D341Med (cell line): ENCODE measurements around the gene GFI1B.
"Not testable (repeated sequence)": the region's sequence is repeated elsewhere in the genome, so short reads cannot be mapped to it uniquely, and the experiment has no call there.

Experiments
- DNase-seq: peaks from one replicate; pipeline ENCODE4 v3.0.0; 2012; ENCODE audit warnings: low spot score

GFI1B gene

DNA sequence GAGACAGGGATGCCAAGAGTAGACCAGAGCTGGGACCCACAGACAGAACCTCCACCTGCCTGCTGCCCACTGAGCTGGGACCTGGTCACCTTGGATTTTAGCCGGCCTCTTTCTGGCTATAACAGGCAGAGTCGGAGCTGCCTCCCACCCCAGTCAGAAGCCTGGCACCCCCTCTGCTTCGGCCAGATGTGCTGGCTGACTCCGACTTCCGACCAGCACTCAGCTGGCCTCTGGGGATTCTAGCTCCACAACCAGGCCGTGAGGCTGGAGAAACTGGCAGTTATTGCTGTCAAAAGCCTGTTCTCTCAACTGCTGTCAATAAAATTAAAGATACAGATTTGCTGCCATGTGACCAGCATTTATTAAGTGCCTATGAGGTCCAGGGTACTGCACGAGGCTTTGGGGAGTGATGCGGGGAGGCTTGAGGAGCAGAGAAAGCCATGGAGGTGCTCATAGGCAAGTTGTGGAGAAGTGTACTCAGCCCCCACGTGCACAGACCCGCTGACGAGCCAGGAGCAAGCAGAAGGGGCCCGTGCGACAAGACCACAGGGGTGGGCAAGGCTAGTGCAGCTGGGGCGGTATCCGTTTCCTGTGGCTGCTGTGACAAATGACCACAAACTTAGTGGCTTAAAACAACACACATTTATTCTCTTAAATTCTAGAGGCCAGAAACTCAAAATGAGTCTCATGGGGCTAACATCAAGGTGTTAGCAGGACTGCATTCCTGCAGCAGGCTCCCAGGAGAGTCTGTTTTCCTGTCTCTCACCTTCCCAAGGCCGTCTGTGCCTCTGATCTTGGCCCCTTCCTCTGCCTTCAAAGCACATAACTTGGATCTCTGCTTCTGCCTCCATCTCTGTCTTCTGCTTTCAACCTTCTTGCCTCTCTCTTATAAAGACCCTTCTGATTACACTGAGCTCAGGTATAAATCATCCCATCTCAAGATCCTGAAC lies 13.1 kb downstream of the GFI1B start:
- DNase-seq, result no peak

DNA sequence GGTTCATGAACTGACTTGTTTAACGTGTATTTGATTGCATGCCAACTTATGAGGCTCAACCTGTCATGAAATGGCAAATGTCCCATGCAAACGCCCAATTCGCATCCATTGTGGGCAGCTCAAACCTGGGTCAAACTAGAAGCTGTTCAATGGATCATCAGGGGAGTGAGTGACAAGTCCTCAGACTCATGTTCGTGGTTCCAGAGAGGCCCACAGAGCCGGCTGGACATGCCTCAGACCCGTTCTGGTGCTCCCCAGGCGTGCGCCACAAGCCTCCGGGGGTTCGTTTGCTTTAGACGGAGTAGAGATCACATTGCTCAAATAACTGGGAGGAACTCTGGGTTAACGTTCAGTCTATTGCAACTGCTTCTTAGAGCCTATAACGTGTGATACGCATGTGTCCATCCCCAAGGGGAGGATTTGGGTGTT lies 15.0 kb downstream of the GFI1B start:
- DNase-seq, result peak; percentile 11

GRCh38 chr9:132994410-132995120 lies 16.1 kb downstream of the GFI1B start:
- DNase-seq, result peak; percentile 14

DNA sequence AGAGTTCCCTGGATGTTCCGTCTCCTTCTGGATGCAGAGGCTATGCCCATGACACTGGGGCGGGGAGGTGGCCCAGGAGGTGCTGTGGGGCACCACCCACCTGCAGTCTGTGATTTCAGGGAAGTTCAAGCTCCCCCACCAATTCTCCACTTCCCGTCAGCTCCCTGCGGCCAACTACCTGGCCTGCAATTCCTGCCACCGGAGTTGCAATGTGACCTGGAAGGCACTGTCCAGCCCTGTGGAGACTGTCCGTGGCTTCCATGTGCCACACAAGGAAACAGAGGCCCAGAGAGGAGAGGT lies 16.6 kb downstream of the GFI1B start:
- DNase-seq, result peak; percentile 9

DNA sequence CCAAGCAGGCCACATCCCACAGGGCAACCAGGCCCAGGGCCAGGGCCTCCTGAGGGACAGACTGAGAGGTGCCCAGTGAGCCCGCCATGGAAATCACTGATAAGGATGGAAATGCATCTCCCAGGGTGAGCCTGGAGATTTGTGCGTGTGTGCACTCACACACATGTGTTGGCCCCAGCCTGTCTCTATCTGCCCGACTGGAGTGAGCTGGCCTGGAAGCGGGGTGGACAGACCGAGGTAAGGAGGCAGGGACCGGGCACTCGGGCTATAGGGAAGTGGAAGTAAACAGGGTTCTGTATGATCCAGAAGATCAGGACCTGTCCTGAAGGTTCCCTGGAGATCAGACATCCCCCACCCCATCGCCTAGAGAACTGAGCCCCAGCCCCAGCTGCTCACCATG lies 17.4 kb downstream of the GFI1B start:
- DNase-seq, result peak; percentile 13

DNA sequence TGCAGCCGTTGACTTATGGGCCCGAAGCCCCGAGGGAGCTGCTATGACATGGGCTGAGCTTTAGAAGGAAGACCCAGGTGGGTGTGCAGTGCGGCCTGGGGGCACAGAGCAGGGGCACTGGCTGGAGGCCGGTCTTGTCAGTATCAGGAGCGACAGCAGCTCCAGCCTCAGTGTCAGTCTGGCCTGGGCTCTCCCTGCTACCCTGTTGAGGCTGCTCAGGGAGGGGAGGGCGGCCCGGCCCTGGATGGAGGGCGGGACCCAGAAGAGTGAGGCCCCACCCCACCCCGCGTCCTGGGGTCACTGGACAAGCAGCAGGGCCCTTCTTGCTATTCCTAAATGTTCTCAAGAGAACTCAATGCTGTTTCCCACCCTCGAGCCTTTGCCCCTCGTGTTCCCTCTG lies 18.0 kb downstream of the GFI1B start:
- DNase-seq, result peak; percentile 20

- no peak for DNase-seq
These were observed 19.1 kb downstream of the GFI1B start for GRCh38 chr9:132997591-132997990.

GRCh38 chr9:132998221-132998620 lies 19.7 kb downstream of the GFI1B start:
- DNase-seq, result not testable (repeated sequence)

DNA sequence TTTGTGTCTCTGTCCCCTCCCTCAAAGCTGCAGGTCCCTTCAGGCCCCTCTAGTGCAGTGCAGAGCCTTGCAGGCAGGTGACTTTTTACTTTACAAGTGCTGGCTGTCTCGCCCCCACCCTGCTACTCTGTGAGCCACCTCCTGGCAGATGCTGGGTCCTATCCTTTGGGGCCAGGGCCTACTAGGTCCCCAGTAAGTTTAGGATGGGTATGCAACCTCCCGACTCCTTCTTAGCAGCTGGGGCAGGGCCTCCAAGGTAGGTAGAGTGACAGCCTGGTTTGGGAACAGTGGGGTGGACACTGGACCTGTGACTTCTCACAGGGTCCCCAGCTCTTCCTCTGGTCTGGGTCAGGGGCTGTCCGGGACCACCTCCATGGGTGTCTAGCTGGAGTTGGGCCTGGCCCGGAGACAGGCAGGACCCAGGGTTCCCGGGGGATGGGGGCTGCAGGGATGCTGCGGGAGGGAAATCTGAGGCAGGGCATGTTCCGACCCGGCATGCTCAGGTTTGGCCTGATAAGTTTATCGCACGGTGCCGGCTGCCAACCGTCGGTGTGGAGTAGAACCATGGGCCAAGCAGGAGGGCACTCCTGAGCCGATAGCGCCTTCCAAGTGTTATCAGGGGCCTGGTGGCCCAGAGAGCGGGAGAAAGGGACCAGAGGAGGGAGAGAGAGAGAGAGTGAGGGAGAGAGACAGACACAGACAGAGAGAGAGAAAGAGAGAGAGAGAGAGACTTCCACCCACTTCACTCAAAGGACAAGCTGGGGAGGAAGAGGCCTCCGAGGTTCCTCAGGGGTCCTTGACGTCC lies 20.5 kb downstream of the GFI1B start:
- DNase-seq, result peak; percentile 30

DNA sequence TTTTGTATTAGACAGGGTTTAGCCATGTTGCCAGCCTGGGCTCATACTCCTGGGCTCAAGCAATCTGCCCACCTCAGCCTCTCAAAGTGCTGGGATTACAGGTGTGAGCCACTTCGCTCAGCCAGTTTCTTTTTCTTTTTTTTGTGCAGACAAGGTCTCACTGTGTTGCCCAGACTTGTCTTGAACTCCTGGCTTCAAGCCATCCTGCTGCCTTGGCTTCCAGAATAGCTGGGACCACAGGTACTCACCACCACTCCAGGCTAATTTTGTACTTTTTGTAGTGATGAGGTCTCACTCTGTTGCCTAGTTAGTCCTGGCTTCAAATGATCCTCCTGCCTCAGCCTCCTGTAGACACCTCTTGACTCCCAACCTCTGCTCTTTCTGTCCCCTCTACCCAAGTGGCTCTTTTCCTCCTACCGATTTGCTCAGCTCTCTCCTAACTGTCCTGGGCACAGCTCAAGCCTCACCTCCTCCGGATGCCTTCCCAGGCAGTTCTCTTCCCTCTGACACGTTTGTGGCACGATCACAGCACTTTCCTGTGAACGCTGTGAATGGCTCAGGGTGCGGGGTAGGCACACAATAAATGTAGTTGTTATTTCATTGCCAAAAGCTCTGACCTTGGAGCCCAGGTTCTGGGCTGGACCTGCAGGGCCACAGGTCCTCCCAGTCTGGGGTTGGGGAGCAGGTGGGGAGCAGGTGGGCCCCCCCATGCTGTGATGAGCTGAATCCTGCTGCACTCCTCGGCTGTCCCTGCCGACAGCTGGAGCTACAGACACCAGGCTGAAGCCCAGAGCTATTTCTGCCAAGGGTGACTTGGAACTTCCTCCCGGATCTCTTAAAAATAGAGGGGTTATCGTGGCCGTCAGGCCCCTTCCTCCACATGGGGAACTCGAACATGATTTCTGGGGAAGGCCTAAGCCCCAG lies 23.9 kb downstream of the GFI1B start:
- peak; percentile 20 for DNase-seq

DNA sequence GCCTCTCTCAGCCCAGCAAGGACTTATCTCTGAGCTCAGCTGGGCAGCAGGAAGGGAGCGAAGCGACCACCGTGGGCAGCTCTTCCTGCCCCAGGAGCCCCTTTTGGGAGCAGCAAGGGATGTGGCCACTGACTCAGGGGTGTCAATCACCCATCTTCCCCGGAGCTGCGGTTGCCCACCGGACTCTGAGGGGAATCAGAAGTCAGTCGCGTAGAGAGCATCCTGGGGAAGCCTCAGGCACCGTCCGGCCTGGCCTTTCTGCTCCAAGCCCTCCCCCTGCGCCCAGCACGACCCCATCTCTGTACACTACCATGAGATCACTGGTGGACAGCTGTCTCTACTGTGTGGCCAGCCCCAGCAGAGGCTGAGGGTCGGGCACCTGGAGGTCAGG lies 24.6 kb downstream of the GFI1B start:
- peak; percentile 18 for DNase-seq

DNA sequence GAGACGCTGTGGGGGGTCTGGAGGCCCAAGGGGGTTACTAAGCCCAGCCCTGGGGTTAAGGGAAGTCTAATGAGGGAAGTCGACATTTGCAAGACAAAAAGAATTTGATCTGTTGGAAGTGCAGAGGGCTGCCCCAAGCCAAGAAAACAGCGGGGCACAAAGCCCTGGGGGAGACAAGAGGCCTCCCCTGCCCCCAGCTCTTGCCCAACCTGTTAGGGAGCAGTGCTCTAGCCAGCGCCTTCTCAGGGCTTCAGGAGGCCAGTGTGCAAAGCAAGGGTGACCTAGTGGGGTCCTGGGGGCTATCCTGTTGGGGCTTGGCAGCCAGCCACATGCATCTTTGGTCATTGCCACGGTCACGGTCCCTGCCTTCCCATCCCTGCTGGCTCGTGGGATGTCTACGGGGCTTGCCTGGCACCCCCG lies 25.2 kb downstream of the GFI1B start:
- DNase-seq, result peak; percentile 17

GRCh38 chr9:133004091-133004998 lies 25.9 kb downstream of the GFI1B start:
- DNase-seq, result peak; percentile 17

- no peak for DNase-seq
These were observed 26.7 kb downstream of the GFI1B start for GRCh38 chr9:133004999-133005760.

DNA sequence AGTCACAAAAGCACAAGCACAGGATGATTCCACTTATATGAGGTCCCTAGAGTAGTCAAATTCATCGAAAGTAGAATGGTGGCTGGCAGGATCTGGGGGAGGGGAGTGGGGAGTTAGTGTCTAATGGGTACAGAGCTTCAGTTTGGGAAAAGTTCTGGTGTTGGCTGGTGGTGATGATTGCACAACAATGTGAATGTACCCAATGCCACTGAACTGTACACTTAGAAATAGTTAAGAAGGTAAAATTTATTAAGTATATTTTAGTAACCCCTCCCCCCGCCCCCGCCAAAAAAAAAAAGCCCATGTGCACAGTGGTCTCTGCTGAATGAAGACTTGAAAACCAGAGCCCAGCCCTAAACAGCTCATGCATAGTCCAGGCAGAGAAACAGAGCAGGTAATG lies 27.5 kb downstream of the GFI1B start:
- no peak for DNase-seq

- no peak for DNase-seq
These were observed 28.3 kb downstream of the GFI1B start for GRCh38 chr9:133006731-133007352.

GRCh38 chr9:133008406-133008805 lies 29.9 kb downstream of the GFI1B start:
- DNase-seq, result no peak

- DNase-seq, result no peak
These were observed 30.3 kb downstream of the GFI1B start for GRCh38 chr9:133008824-133009223.
